Caco-2 (cell line): ENCODE measurements around the gene DRC1. TPM values are rescaled to one million over a fixed set of nuclear protein-coding genes. Genes with fewer than 3 reads are reported as not detected.

Source experiments
- BruUV-seq: library from RNA; stranded (reverse); fragments of 400-500 nt; replicated peaks from 2 replicates; lab custom pipeline; 2021; lab: Mats Ljungman, UMichigan
- CTCF ChIA-PET: fragments of 300-600 bp; sonication (Branson Sonifier 250); formaldehyde crosslinking; loops from one replicate; lab custom pipeline; 2022; ENCODE audit warnings: antibody characterized with exemption; lab: Charles Lee
- POLR2A ChIA-PET: fragments of 300-600 bp; sonication (Branson Sonifier 250); formaldehyde crosslinking; loops from one replicate; lab custom pipeline; 2022; ENCODE audit warnings: antibody characterized with exemption; lab: Charles Lee
- DNase-seq, 2 experiments: peaks; one replicate each; pipeline versions ENCODE4 v3.0.0 to v3.0.0-alpha.2; 2020 to 2022
- H3K27me3 ChIP-seq: replicated peaks from 2 replicates; pipeline ENCODE4 v1.6.0; 2011; ENCODE audit warnings: low read length; ENCODE audit not compliant: control insufficient read depth, insufficient read depth
- H3K36me3 ChIP-seq: 2 replicates; pipeline ENCODE4 v1.5.1; 2011; ENCODE audit warnings: low read length; ENCODE audit not compliant: control insufficient read depth, insufficient read depth
- H3K4me1 ChIP-seq: fragments of 250-450 bp; sonication (Bioruptor Pico); 2 replicates; pipeline ENCODE4 v1.5.1; 2020; ENCODE audit warnings: mild to moderate bottlenecking
- H3K4me3 ChIP-seq: 2 replicates; pipeline ENCODE4 v1.5.1; 2011; ENCODE audit warnings: low read depth, mild to moderate bottlenecking, control low read depth, low read length
- H3K9me3 ChIP-seq: fragments of 250-450 bp; sonication (Bioruptor Pico); 2 replicates; pipeline ENCODE4 v1.5.1; 2020; ENCODE audit warnings: mild to moderate bottlenecking, moderate library complexity
- H3K27ac Mint-ChIP-seq: one replicate; pipeline ENCODE4 v1.8.0; 2022; ENCODE audit warnings: mixed read lengths; ENCODE audit not compliant: unreplicated experiment
- H3K27me3 Mint-ChIP-seq: one replicate; pipeline ENCODE4 v1.8.0; 2022; ENCODE audit warnings: mixed read lengths; ENCODE audit not compliant: insufficient read depth, unreplicated experiment
- H3K36me3 Mint-ChIP-seq: one replicate; pipeline ENCODE4 v1.8.0; 2022; ENCODE audit warnings: mild to moderate bottlenecking, mixed read lengths; ENCODE audit not compliant: insufficient read depth, unreplicated experiment
- H3K4me1 Mint-ChIP-seq: one replicate; pipeline ENCODE4 v1.8.0; 2022; ENCODE audit warnings: low read depth, mixed read lengths; ENCODE audit not compliant: unreplicated experiment
- H3K4me3 Mint-ChIP-seq: one replicate; pipeline ENCODE4 v1.8.0; 2022; ENCODE audit warnings: mild to moderate bottlenecking, moderate library complexity, mixed read lengths; ENCODE audit not compliant: unreplicated experiment
- H3K9me3 Mint-ChIP-seq: one replicate; pipeline ENCODE4 v1.8.0; 2022; ENCODE audit warnings: mixed read lengths; ENCODE audit not compliant: unreplicated experiment
- intact Hi-C: fragments of 100-400 bp; cut with micrococcal nuclease; formaldehyde crosslinking; loops from one replicate; pipeline ENCODE4 v1.10.0; 2022; ENCODE audit not compliant: unreplicated experiment
- total RNA-seq: library from RNA; stranded (reverse); gene quantifications from 2 replicates; pipeline ENCODE4 v1.2.3, GENCODE V29; 2022
- TF ChIP-seq, protein P1 (sequence below), 2 experiments: fragments of 200-600 bp in 1 of 2; IDR thresholded peaks; 1 replicate in 1 of 2; 2 replicates in 1 of 2; pipeline versions ENCODE4 v1.5.1 to v1.8.0; 2011 to 2022; ENCODE audit warnings: antibody characterized with exemption in 1 of 2, control low read depth in 1 of 2, inconsistent platforms in 1 of 2, low read depth in 1 of 2, low read length in 1 of 2, mild to moderate bottlenecking in 1 of 2, moderate library complexity in 1 of 2; ENCODE audit not compliant: insufficient read depth in 1 of 2, severe bottlenecking in 1 of 2, unreplicated experiment in 1 of 2

Gene DRC1
- total RNA-seq, 1 experiment from 2014 or later = 1.1 TPM

DNA sequence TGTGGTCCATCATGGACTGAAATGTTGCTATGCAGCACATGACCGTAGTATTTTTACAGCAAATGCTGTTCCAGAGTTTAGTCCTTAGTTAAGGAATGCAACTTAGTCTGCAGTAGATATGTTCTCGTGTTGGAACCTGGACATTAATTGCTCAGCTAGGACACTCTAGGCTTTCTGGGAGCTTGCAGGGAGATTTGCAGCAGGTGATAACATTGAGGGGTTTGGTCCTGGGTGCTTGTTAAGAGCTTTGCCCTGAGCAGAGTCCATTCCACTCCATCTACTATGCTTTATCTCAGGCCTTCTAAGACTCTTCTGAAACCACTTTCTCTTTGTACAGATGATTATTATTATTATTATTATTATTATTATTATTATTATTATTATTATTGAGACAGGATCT, 27.1 kb downstream of the DRC1 start:
- no peaks in the 10 kb centered on the region for H3K9me3 Mint-ChIP-seq
- Histone ChIP-seq H3K4me3 (no peak overlapping the region), H3K27me3 (no peaks in the 10 kb centered on the region), H3K4me1 (peaks cover 5% of the 10 kb centered on the region; the same call in 1 of the 2 replicates), H3K36me3 (no peaks in the 10 kb centered on the region), H3K9me3 (no peaks in the 10 kb centered on the region)
- BruUV-seq = no TSS peak
- H3K27me3 Mint-ChIP-seq = no peaks in the 10 kb centered on the region
- CTCF ChIA-PET = no interaction called here
- no peak for DNase-seq
- H3K4me3 Mint-ChIP-seq = no peak overlapping the region
- intact Hi-C loops = no loop called here
- TF ChIP-seq, protein P1, sequence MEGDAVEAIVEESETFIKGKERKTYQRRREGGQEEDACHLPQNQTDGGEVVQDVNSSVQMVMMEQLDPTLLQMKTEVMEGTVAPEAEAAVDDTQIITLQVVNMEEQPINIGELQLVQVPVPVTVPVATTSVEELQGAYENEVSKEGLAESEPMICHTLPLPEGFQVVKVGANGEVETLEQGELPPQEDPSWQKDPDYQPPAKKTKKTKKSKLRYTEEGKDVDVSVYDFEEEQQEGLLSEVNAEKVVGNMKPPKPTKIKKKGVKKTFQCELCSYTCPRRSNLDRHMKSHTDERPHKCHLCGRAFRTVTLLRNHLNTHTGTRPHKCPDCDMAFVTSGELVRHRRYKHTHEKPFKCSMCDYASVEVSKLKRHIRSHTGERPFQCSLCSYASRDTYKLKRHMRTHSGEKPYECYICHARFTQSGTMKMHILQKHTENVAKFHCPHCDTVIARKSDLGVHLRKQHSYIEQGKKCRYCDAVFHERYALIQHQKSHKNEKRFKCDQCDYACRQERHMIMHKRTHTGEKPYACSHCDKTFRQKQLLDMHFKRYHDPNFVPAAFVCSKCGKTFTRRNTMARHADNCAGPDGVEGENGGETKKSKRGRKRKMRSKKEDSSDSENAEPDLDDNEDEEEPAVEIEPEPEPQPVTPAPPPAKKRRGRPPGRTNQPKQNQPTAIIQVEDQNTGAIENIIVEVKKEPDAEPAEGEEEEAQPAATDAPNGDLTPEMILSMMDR (IDR thresholded peaks at IDR 0.05; ENCODE audit: insufficient read depth in 1 of 2, low read depth in 1 of 2, low read length in 1 of 2, severe bottlenecking in 1 of 2, unreplicated experiment in 1 of 2) = no peak
- no peak overlapping the region for H3K27ac Mint-ChIP-seq
- no peaks in the 10 kb centered on the region for H3K4me1 Mint-ChIP-seq
- POLR2A ChIA-PET = interaction anchor here (1.1 kb wide), 1 partner anchor 13 kb away, joined by 3 read pairs; no protein-coding TSS in a partner anchor
- H3K36me3 Mint-ChIP-seq = no peaks in the 10 kb centered on the region

DNA sequence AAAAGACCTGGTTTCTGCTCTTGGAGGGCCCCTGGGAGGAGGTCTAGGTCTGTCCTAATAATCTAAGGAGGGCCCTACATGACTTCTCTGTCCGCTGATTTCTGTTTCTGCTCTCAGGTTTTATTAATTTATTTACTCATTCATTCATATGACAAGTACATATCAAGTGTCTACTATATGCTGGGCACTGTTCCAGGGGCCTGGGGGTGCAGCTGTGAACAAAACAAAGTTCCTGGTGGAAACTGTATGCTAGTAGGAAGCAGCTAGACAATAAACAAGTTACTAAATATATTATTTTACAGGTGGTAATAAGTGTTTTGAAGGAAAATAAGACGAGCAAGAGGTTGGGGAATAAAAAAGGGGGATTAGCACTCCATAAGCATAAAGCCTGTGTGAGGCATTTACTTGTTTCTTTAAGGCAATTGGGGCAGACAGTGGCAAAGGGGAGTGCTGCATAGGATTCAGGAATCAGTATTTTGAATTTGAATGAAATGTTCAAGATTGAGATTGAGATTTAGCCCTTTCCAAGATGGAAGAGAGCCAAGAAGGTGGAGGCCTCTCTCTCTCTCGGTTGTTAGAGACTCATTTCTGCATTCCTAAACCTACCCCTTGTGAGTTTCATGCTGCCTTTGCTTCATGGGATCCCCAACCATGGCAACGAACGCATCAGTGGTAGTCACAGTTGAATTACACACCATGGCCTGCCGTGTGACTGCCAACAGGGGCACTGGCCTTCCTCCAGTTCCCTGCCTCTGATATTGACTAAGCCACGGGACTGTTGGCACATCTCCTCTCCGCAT, 28.3 kb downstream of the DRC1 start:
- TF ChIP-seq, protein P1 (IDR thresholded peaks at IDR 0.05; ENCODE audit: insufficient read depth in 1 of 2, low read depth in 1 of 2, low read length in 1 of 2, severe bottlenecking in 1 of 2, unreplicated experiment in 1 of 2) = no peak
- Mint-ChIP-seq H3K36me3 (no peaks in the 10 kb centered on the region), H3K27me3 (no peaks in the 10 kb centered on the region), H3K27ac (no peak overlapping the region), H3K4me1 (no peaks in the 10 kb centered on the region), H3K4me3 (no peak overlapping the region), H3K9me3 (no peaks in the 10 kb centered on the region)
- BruUV-seq = no TSS peak
- Histone ChIP-seq H3K36me3 (no peaks in the 10 kb centered on the region), H3K27me3 (no peaks in the 10 kb centered on the region), H3K4me3 (no peak overlapping the region), H3K9me3 (no peaks in the 10 kb centered on the region), H3K4me1 (peaks cover 5% of the 10 kb centered on the region; the same call in 1 of the 2 replicates)
- POLR2A ChIA-PET = interaction anchor here (0.6 kb wide), 1 partner anchor 84 kb away, joined by 3 read pairs; the partner anchor contains the start of gene SELENOI
- no peak for DNase-seq
- intact Hi-C loops = no loop called here
- CTCF ChIA-PET = interaction anchor here (0.6 to 1.0 kb wide), 2 partner anchors 35 to 39 kb away, joined by 4 to 5 read pairs; no protein-coding TSS in a partner anchor

DNA sequence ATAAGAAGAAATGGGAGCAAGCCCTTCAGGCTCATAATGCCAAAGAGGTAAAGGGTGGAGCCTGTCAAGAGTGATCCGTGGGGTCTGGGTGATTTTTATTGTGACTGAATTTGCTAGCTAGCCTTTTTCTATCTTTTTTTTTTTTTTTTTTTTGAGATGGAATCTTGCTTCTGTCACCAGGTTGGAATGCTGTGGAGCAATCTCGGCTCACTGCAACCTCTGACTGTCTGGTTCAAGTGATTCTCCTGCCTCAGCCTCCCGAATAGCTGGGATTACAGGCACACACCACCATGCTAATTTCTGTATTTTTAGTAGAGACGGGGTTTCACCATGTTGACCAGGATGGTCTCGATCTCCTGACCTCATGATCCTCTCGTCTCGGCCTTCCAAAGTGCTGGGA, 29.1 kb downstream of the DRC1 start:
- Mint-ChIP-seq H3K9me3 (no peaks in the 10 kb centered on the region), H3K4me3 (no peak overlapping the region), H3K4me1 (no peaks in the 10 kb centered on the region), H3K27me3 (no peaks in the 10 kb centered on the region), H3K36me3 (no peaks in the 10 kb centered on the region), H3K27ac (no peak overlapping the region)
- no peak overlapping the region for H3K4me3 ChIP-seq
- CTCF ChIA-PET = interaction anchor here (0.6 to 1.0 kb wide), 2 partner anchors 35 to 38 kb away, joined by 4 to 5 read pairs; no protein-coding TSS in a partner anchor
- no peaks in the 10 kb centered on the region for H3K9me3 ChIP-seq
- intact Hi-C loops = no loop called here
- no TSS peak for BruUV-seq
- POLR2A ChIA-PET = interaction anchor here (0.6 kb wide), 1 partner anchor 85 kb away, joined by 3 read pairs; the partner anchor contains the start of gene SELENOI
- DNase-seq = peak in 1 of 2 experiments; percentile 22
- H3K36me3 ChIP-seq = no peaks in the 10 kb centered on the region
- TF ChIP-seq, protein P1 (IDR thresholded peaks at IDR 0.05; ENCODE audit: insufficient read depth in 1 of 2, low read depth in 1 of 2, low read length in 1 of 2, severe bottlenecking in 1 of 2, unreplicated experiment in 1 of 2) = no peak
- H3K4me1 ChIP-seq = peaks cover 5% of the 10 kb centered on the region; the same call in 1 of the 2 replicates
- no peaks in the 10 kb centered on the region for H3K27me3 ChIP-seq
